Smooth muscle cell of bladder (primary cell): ENCODE measurements around the gene OR52E6. TPM values are rescaled to one million over a fixed set of nuclear protein-coding genes. Genes with fewer than 3 reads are reported as not detected.

Experiments used
- total RNA-seq: library from RNA; depleted of rRNA; stranded (reverse); fragments of >200 nt; gene quantifications from 2 replicates; pipeline ENCODE4 v1.2.3, GENCODE V29; 2014

Gene OR52E6
- total RNA-seq = not detected in 2 replicates

DNA sequence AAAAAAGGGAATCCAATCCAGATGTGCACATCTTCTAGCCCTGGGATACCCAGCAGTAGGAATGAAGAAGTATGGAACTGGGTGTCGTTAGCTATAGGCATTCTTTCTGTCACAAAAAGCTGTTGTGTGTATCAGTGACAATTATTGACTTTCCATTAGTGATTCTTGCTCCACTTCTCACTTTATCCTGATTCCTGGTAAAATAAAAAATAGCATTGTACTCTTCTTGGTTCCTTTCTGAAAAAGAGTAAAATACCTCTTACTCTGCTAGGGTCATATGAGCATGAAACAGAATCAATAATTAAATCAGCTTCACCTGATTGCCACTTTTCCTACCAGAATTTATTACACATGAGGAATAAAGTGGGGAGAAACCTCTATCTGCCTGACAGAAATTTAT lies at the start of gene OR52E6:
OR52E6 (minus strand) TSS at position 101 of the 400 bp plus-strand sequence; CDS start at position 101, 0 bp downstream.

DNA sequence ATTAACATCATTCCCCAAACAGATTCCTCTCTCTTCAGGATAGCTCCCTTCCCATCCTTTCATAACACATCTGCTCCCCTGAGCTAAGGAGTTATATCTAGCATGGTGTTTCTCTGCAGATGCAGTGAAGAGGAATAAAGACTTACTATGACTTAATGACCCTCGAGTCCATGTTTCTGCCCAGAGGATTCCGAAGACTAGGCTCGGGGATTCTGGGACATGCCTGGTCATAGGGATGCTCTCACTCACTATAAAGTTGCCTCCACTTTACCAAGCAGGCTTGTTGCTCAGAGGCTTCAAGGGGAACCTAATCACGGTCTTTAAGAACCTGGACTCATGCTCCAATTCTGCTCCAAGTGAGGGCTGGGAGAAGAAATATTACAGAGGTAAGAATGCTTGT lies 38.6 kb upstream of the OR52E6 start, which contains the start of gene OR52E4:
OR52E4 (plus strand) TSS at position 301 of the 400 bp plus-strand sequence. CDS start 3,664 bp downstream, outside the sequence.

DNA sequence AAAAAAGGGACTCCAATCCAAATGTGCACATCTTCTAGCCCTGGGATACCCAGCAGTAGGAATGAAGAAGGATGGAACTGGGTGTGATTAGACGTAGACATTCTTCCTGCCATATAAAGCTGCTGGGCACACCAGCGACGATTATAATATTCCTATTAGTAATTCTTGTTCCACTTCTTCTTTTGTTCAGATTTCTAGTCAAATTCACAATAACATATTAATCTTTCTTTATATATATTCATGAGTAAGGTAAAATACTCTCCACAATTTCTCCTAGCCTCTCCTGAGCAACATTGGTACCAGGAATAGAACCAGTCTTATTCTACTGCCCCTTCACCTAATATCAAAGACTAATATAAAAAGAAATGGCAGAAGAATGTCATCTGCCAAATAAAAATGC lies 15.9 kb upstream of the OR52E6 start, which contains the start of gene OR52E8:
OR52E8 (minus strand) TSS at position 101 of the 400 bp plus-strand sequence; CDS start at position 101, 0 bp downstream.

DNA sequence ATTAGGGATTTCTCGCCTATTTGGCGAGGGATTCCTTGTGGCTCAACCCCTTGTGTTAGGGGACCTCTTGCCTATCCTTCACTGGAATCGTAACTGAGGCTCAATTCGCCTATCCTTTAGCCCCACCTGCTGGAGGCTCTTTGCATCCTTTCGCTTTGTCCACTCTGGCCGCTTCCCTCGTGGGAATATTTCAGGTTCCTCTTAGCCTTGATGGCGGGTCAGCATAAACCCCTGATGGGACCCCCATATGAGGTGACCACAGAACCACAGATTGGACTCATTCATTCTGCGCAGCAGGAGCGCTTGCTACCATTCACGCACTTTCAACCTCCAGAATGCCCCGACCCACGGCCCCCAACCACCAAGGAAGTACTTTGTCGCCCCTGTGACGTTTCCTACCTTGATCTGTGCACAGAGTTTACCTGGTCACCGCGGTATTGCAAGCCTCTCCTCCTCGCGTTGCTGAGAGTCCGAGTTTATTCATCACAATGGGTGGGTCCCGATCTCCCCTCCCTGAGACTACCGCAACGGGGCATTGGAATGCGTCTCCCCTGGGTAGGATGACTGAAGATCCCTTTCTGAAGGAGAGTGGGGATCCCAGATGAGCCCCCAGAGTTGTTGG lies 33.1 kb downstream of the OR52E6 start, which contains the start of gene OR52N2:
OR52N2 (plus strand) TSS at position 425 of the 622 bp plus-strand sequence. CDS start 11,412 bp downstream, outside the sequence.

DNA sequence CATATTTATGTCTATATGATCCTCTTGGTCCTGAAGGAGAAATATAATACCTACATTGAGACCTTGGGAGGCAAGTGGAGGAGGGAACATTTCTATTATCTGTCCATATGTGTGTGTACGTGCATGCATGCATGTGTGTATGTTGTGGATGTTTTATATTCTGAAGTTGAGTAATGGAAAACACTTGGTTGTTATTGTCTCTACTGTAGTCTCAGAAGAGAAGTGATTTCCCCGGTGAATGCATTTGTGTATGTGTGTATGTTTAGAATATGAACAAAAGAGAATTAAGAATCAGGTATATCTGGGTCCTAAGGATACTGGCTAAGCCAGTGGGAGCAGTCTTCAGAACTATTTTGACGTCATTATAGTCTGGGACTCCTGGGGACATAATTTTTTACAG lies 50.5 kb downstream of the OR52E6 start, which contains the start of gene OR52N1:
OR52N1 (minus strand) TSS at position 101 of the 400 bp plus-strand sequence. CDS start 2,449 bp downstream, outside the sequence.

Other genes starting within 250 kb of the OR52E6 start
- 3.0 and 4.6 TPM in 2 replicates for gene TRIM6, start 245.3 kb downstream of the OR52E6 start, total RNA-seq
- 8.7 and 11.4 TPM in 2 replicates for gene TRIM34, start 216.9 kb downstream of the OR52E6 start, total RNA-seq
- 38.5 and 43.5 TPM in 2 replicates for gene TRIM5, start 156.8 kb downstream of the OR52E6 start, total RNA-seq
- gene TRIM22, start 152.1 kb downstream of the OR52E6 start, total RNA-seq = 82.2 and 84.5 TPM in 2 replicates
- not detected in 2 replicates for gene OR56B1, start 105.4 kb downstream of the OR52E6 start, total RNA-seq
- gene OR52N4, start 87.7 kb downstream of the OR52E6 start, total RNA-seq = not detected in 2 replicates
- gene OR52N5, start 58.5 kb downstream of the OR52E6 start, total RNA-seq = not detected in 2 replicates
- not detected in 2 replicates for gene OR52N1, start 50.6 kb downstream of the OR52E6 start, total RNA-seq
- not detected in 2 replicates for gene OR52N2, start 33.0 kb downstream of the OR52E6 start, total RNA-seq
- gene OR52E8, start 15.8 kb upstream of the OR52E6 start, total RNA-seq = not detected in 2 replicates
- gene OR52E4, start 38.7 kb upstream of the OR52E6 start, total RNA-seq = not detected in 2 replicates
- gene OR52E5, start 51.3 kb upstream of the OR52E6 start, total RNA-seq = not detected in 2 replicates
- gene OR56A3, start 100.4 kb upstream of the OR52E6 start, total RNA-seq = not detected in 2 replicates
- gene OR56A5, start 126.6 kb upstream of the OR52E6 start, total RNA-seq = not detected in 2 replicates
- gene OR52L1, start 145.1 kb upstream of the OR52E6 start, total RNA-seq = not detected in 2 replicates
- not detected in 2 replicates for gene OR56A4, start 165.0 kb upstream of the OR52E6 start, total RNA-seq
- gene OR56A1, start 188.9 kb upstream of the OR52E6 start, total RNA-seq = not detected in 2 replicates